GM10266 (cell line): ENCODE measurements around the gene ADCY9.
"Not testable (repeated sequence)": the region's sequence is repeated elsewhere in the genome, so short reads cannot be mapped to it uniquely, and the experiment has no call there.

Experiments
- DNase-seq: peaks from one replicate; pipeline ENCODE4 v3.0.0; 2012; ENCODE audit errors: extremely low spot score
- CTCF ChIP-seq: IDR thresholded peaks from 2 replicates; pipeline ENCODE4 v1.5.1; 2012; ENCODE audit warnings: mild to moderate bottlenecking, low read depth; ENCODE audit not compliant: control insufficient read depth, insufficient read depth; ENCODE audit errors: missing control alignments

The ADCY9 gene

GRCh38 chr16:3953728-3954410 is 162.4 kb downstream of the ADCY9 start:
- DNase-seq, result no peak
- TF ChIP-seq CTCF, result no peak

GRCh38 chr16:3952737-3953131 is 163.5 kb downstream of the ADCY9 start:
- DNase-seq, result no peak
- no peak for TF ChIP-seq CTCF

GRCh38 chr16:3951861-3952736 is 164.1 kb downstream of the ADCY9 start:
- DNase-seq, result no peak
- no peak for TF ChIP-seq CTCF

GRCh38 chr16:3951380-3951779 is 164.9 kb downstream of the ADCY9 start:
- DNase-seq, result not testable (repeated sequence)

GRCh38 chr16:3950343-3951193 is 165.7 kb downstream of the ADCY9 start:
- no peak for TF ChIP-seq CTCF
- DNase-seq, result no peak

GRCh38 chr16:3949946-3950342 is 166.3 kb downstream of the ADCY9 start:
- no peak for TF ChIP-seq CTCF
- no peak for DNase-seq

- no peak for TF ChIP-seq CTCF
- DNase-seq, result no peak
Observed at GRCh38 chr16:3949287-3949686, 167.0 kb downstream of the ADCY9 start.
